Neural cell (in vitro differentiated cells): ENCODE results near the gene SEPTIN5. TPM values are rescaled to one million over a fixed set of nuclear protein-coding genes. Genes with fewer than 3 reads are reported as not detected.

ENCODE experiments used
- H2AFZ ChIP-seq: fragments of 200-600, 300-800 bp; sonication (generic), shearing (Covaris generic); 2 replicates; pipeline ENCODE4 v1.6.0; 2014; ENCODE audit warnings: low read depth, mild to moderate bottlenecking, antibody characterized with exemption, low read length, moderate library complexity
- H3F3A ChIP-seq: fragments of 200-600 bp; shearing (Covaris generic); 2 replicates; pipeline ENCODE4 v1.6.1; 2016; ENCODE audit warnings: mild to moderate bottlenecking, moderate library complexity, mixed read lengths, antibody characterized with exemption, low read length; ENCODE audit not compliant: insufficient read depth, poor library complexity, severe bottlenecking
- H3K27ac ChIP-seq: fragments of 200-600, 300-800 bp; sonication (generic), shearing (Covaris generic); 2 replicates; pipeline ENCODE4 v1.5.1; 2014; ENCODE audit warnings: mild to moderate bottlenecking, low read length, moderate library complexity
- H3K27me3 ChIP-seq: fragments of 300-800, 200-600 bp; sonication (generic), shearing (Covaris generic); 2 replicates; pipeline ENCODE4 v1.6.0; 2014; ENCODE audit warnings: mild to moderate bottlenecking, low read depth, low read length, moderate library complexity; ENCODE audit not compliant: insufficient read depth
- H3K36me3 ChIP-seq: fragments of 300-800, 200-600 bp; sonication (generic), shearing (Covaris generic); 2 replicates; pipeline ENCODE4 v1.5.1; 2014; ENCODE audit warnings: mild to moderate bottlenecking, antibody characterized with exemption, low read length, moderate library complexity; ENCODE audit not compliant: insufficient read depth
- H3K4me2 ChIP-seq: fragments of 300-800, 200-600 bp; sonication (generic), shearing (Covaris generic); 2 replicates; pipeline ENCODE4 v1.6.0; 2014; ENCODE audit warnings: mild to moderate bottlenecking, low read length
- H3K4me3 ChIP-seq: fragments of 300-800, 200-600 bp; sonication (generic), shearing (Covaris generic); 2 replicates; pipeline ENCODE4 v1.5.1; 2014; ENCODE audit warnings: mild to moderate bottlenecking, low read length, moderate library complexity
- H3K79me2 ChIP-seq: fragments of 200-600 bp; shearing (Covaris generic); replicated peaks from 2 replicates; pipeline ENCODE4 v1.6.0; 2014; ENCODE audit warnings: mild to moderate bottlenecking, low read length, moderate library complexity; ENCODE audit not compliant: insufficient read depth
- H3K9ac ChIP-seq: fragments of 300-800, 200-600 bp; sonication (generic), shearing (Covaris generic); 2 replicates; pipeline ENCODE4 v1.6.1; 2016; ENCODE audit warnings: mild to moderate bottlenecking, low read length, mixed read lengths
- H3K9me2 ChIP-seq: fragments of 200-600 bp; shearing (Covaris generic); 2 replicates; pipeline ENCODE4 v1.6.1; 2016; ENCODE audit warnings: mild to moderate bottlenecking, low read length, mixed read lengths; ENCODE audit not compliant: insufficient read depth
- H3K9me3 ChIP-seq: fragments of 200-600, 300-800 bp; sonication (generic), shearing (Covaris generic); 2 replicates; pipeline ENCODE4 v1.6.1; 2016; ENCODE audit warnings: mild to moderate bottlenecking, mixed run types, low read length, moderate library complexity, mixed read lengths
- H4K20me1 ChIP-seq: fragments of 200-600 bp; shearing (Covaris generic); 2 replicates; pipeline ENCODE4 v1.6.1; 2016; ENCODE audit warnings: mild to moderate bottlenecking, mixed run types; ENCODE audit not compliant: insufficient read depth
- CTCF ChIP-seq: fragments of 450-650 bp; IDR thresholded peaks from 2 replicates; pipeline ENCODE4 v1.5.1; 2014; ENCODE audit warnings: antibody characterized with exemption, mild to moderate bottlenecking, moderate library complexity; ENCODE audit not compliant: poor library complexity, severe bottlenecking
- EP300 ChIP-seq: fragments of 450-650 bp; conservative IDR thresholded peaks from 2 replicates; pipeline ENCODE4 v1.6.1; 2014; ENCODE audit warnings: antibody characterized with exemption, mild to moderate bottlenecking, moderate library complexity; ENCODE audit not compliant: poor library complexity, severe bottlenecking
- EZH2 ChIP-seq: fragments of 200-600, 300-800 bp; shearing (Covaris generic), sonication (generic); IDR thresholded peaks from 2 replicates; pipeline ENCODE4 v1.6.1; 2014; ENCODE audit warnings: antibody characterized with exemption, low read length, borderline replicate concordance, mild to moderate bottlenecking; ENCODE audit not compliant: insufficient read depth, poor library complexity, severe bottlenecking
- MXI1 ChIP-seq: fragments of 450-650 bp; conservative IDR thresholded peaks from 2 replicates; pipeline ENCODE4 v1.6.1; 2014; ENCODE audit warnings: antibody characterized with exemption, mild to moderate bottlenecking; ENCODE audit not compliant: poor library complexity, severe bottlenecking
- POLR2AphosphoS5 ChIP-seq: IDR thresholded peaks from 2 replicates; pipeline ENCODE4 v1.6.1; 2012
- RAD21 ChIP-seq: fragments of 450-650 bp; conservative IDR thresholded peaks from 2 replicates; pipeline ENCODE4 v1.6.1; 2014; ENCODE audit warnings: antibody characterized with exemption, mild to moderate bottlenecking, moderate library complexity
- SMC3 ChIP-seq: fragments of 450-650 bp; conservative IDR thresholded peaks from 2 replicates; pipeline ENCODE4 v1.6.1; 2014; ENCODE audit warnings: antibody characterized with exemption, mild to moderate bottlenecking, moderate library complexity; ENCODE audit not compliant: poor library complexity
- TAF1 ChIP-seq: IDR thresholded peaks from 2 replicates; pipeline ENCODE4 v1.6.1; 2012; ENCODE audit warnings: low read depth
- polyA plus RNA-seq: library from polyadenylated mRNA; depleted of rRNA; stranded (reverse); fragments of >200 nt; gene quantifications from 2 replicates; pipeline ENCODE4 v1.2.3, GENCODE V29; 2014
- TF ChIP-seq, protein P1 (sequence below): IDR thresholded peaks from 2 replicates; pipeline ENCODE4 v1.6.1; 2012; ENCODE audit warnings: borderline replicate concordance

Gene SEPTIN5
- polyA plus RNA-seq, 1 donor from 2014 or later: 166 TPM

DNA sequence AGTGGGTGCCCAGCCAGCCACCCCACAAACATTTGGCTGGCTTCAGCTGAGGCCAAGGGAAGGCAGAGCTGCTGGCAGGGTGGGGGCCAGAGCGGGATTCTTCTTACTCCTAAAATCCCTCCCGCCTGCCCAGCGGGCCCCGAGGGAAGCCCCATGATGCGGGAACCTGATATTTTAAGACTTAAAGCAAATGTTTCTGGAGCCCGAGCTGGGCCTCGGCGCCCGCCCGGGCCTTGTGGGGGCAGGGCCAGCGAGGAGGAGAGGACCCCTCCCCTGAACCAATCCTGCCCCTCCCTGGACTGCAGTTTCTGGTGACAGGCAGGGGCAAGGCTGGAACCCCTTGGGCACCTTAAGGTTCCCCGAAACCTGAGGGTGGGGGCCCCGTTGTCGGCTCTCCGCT is 26.3 kb downstream of the SEPTIN5 start:
- Histone ChIP-seq H3K4me3 (no peak overlapping the region), H3K27me3 (no peaks in the 10 kb centered on the region), H3K79me2 (no peaks in the 10 kb centered on the region), H3K4me2 (no peak overlapping the region), H3F3A (no peaks in the 10 kb centered on the region), H4K20me1 (no peaks in the 10 kb centered on the region), H3K27ac (no peak overlapping the region), H3K9me3 (no peaks in the 10 kb centered on the region), H3K36me3 (no peaks in the 10 kb centered on the region), H3K9ac (no peak overlapping the region), H2AFZ (no peak overlapping the region), H3K9me2 (no peaks in the 10 kb centered on the region)
- TF ChIP-seq CTCF: no peak
- TF ChIP-seq, protein P1, sequence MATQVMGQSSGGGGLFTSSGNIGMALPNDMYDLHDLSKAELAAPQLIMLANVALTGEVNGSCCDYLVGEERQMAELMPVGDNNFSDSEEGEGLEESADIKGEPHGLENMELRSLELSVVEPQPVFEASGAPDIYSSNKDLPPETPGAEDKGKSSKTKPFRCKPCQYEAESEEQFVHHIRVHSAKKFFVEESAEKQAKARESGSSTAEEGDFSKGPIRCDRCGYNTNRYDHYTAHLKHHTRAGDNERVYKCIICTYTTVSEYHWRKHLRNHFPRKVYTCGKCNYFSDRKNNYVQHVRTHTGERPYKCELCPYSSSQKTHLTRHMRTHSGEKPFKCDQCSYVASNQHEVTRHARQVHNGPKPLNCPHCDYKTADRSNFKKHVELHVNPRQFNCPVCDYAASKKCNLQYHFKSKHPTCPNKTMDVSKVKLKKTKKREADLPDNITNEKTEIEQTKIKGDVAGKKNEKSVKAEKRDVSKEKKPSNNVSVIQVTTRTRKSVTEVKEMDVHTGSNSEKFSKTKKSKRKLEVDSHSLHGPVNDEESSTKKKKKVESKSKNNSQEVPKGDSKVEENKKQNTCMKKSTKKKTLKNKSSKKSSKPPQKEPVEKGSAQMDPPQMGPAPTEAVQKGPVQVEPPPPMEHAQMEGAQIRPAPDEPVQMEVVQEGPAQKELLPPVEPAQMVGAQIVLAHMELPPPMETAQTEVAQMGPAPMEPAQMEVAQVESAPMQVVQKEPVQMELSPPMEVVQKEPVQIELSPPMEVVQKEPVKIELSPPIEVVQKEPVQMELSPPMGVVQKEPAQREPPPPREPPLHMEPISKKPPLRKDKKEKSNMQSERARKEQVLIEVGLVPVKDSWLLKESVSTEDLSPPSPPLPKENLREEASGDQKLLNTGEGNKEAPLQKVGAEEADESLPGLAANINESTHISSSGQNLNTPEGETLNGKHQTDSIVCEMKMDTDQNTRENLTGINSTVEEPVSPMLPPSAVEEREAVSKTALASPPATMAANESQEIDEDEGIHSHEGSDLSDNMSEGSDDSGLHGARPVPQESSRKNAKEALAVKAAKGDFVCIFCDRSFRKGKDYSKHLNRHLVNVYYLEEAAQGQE: no peak
- no peak for TF ChIP-seq RAD21
- TF ChIP-seq SMC3: no peak
- no peak for TF ChIP-seq EP300
- TF ChIP-seq TAF1: no peak
- TF ChIP-seq MXI1: no peak
- TF ChIP-seq POLR2AphosphoS5: no peak
- TF ChIP-seq EZH2: no peak

DNA sequence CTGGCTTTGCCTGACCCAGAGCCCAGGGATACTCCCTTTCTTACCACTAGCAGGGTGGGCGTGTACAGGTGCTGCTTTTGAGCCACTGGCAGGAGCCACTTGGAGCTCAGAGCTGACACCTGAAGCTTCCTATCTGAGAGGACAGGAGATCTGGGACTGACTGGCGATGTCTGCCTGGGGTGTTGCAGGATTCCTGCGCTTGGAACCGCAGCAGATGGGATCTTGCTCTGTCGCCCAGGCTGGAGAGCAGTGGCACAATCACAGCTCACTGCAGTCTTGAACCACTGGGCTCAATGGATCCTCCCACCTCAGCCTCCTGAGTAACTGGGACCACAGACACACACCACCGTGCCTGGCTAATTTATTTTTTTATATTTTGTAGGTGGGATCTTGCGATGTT is 26.8 kb downstream of the SEPTIN5 start:
- TF ChIP-seq EZH2: no peak
- no peak for TF ChIP-seq CTCF
- TF ChIP-seq RAD21: no peak
- TF ChIP-seq POLR2AphosphoS5: no peak
- TF ChIP-seq, protein P1: no peak
- TF ChIP-seq EP300: no peak
- TF ChIP-seq TAF1: no peak
- no peak for TF ChIP-seq MXI1
- no peak for TF ChIP-seq SMC3

More for the DNA sequence above, 26.8 kb downstream of the SEPTIN5 start:
- Histone ChIP-seq H3K9me3 (no peaks in the 10 kb centered on the region), H3K27me3 (no peaks in the 10 kb centered on the region), H3K4me2 (no peak overlapping the region), H3K9ac (no peak overlapping the region), H3F3A (no peaks in the 10 kb centered on the region), H3K79me2 (no peaks in the 10 kb centered on the region), H4K20me1 (no peaks in the 10 kb centered on the region), H3K4me3 (no peak overlapping the region), H3K27ac (no peak overlapping the region), H3K36me3 (no peaks in the 10 kb centered on the region), H2AFZ (no peak overlapping the region), H3K9me2 (no peaks in the 10 kb centered on the region)
